Panc1 (cell line): ENCODE results near the gene CHTF8.

Experiments
- CTCF ChIP-seq: fragments of 450-650 bp; IDR thresholded peaks from 2 replicates; pipeline ENCODE4 v1.5.1; 2017; ENCODE audit warnings: mild to moderate bottlenecking
- POLR2AphosphoS5 ChIP-seq: IDR thresholded peaks from 2 replicates; pipeline ENCODE4 v1.6.1; 2012; ENCODE audit warnings: mild to moderate bottlenecking, low read depth, low read length, moderate library complexity
- REST ChIP-seq, 2 experiments: IDR thresholded peaks; 2 replicates each; pipeline ENCODE4 v1.6.1; 2011 to 2012; ENCODE audit warnings: low read depth in 2 of 2, control low read depth in 1 of 2, low read length in 1 of 2, mild to moderate bottlenecking in 1 of 2, moderate library complexity in 1 of 2; ENCODE audit not compliant: insufficient read depth in 1 of 2
- SIN3A ChIP-seq: IDR thresholded peaks from 2 replicates; pipeline ENCODE4 v1.6.1; 2012; ENCODE audit warnings: low read depth, mild to moderate bottlenecking, low read length, moderate library complexity, borderline replicate concordance; ENCODE audit not compliant: insufficient read depth
- TCF7L2 ChIP-seq: IDR thresholded peaks from 2 replicates; pipeline ENCODE4 v1.6.1; 2011; ENCODE audit warnings: mild to moderate bottlenecking, low read depth, low read length, inconsistent platforms

GRCh38 chr16:69108064-69108904 lies 24.1 kb downstream of the CHTF8 start:
- TF ChIP-seq CTCF (no peak), POLR2AphosphoS5 (no peak), REST (IDR thresholded peaks at IDR 0.05; ENCODE audit: insufficient read depth in 1 of 2, low read depth in 2 of 2, low read length in 1 of 2) (no peak), TCF7L2 (no peak), SIN3A (no peak)
